Body of pancreas (tissue), 4 donors: Measurements from ENCODE around the gene ARHGEF17. TPM values are rescaled to one million over a fixed set of nuclear protein-coding genes. Genes with fewer than 3 reads are reported as not detected.

Source experiments
- ATAC-seq: fragments of 150-250 bp; one replicate; pipeline ENCODE4 v1.9.1; 2016
- DNase-seq, 4 donors: peaks; one replicate each; pipeline ENCODE4 v3.0.0-alpha.2; 2019
- H3K27ac ChIP-seq, 4 donors: fragments of 200-600 bp; sonication (generic); 1 replicate in 3 of 4; 2 replicates in 1 of 4; pipeline versions ENCODE4 v1.5.1 to v1.6.1; 2016 to 2019; ENCODE audit warnings: mild to moderate bottlenecking in 1 of 4, mixed read lengths in 1 of 4, moderate library complexity in 1 of 4
- H3K27me3 ChIP-seq, 2 donors: fragments of 200-600 bp; sonication (generic); one replicate each; pipeline ENCODE4 v1.6.0; 2016; ENCODE audit warnings: mild to moderate bottlenecking in 1 of 2
- H3K36me3 ChIP-seq, 2 donors: fragments of 200-600 bp; sonication (generic); replicated peaks in 1 of 2; 2 replicates each; pipeline ENCODE4 v1.5.1; 2016; ENCODE audit warnings: low read depth in 2 of 2; ENCODE audit not compliant: insufficient read depth in 1 of 2
- H3K4me1 ChIP-seq: fragments of 200-600 bp; sonication (generic); one replicate; pipeline ENCODE4 v1.6.0; 2016
- H3K4me3 ChIP-seq, 2 donors: fragments of 200-600 bp; sonication (generic); 1 replicate in 1 of 2; 2 replicates in 1 of 2; pipeline ENCODE4 v1.5.1; 2016 to 2019
- H3K9me3 ChIP-seq, 3 donors: fragments of 200-600 bp; sonication (generic); 1 replicate in 2 of 3; 2 replicates in 1 of 3; pipeline ENCODE4 v1.5.1; 2016
- POLR2A ChIP-seq, 3 donors: fragments of 450-650 bp; IDR thresholded peaks; one replicate each; pipeline ENCODE4 v1.6.1; 2016; ENCODE audit warnings: antibody characterized with exemption in 3 of 3, mild to moderate bottlenecking in 2 of 3
- WGBS, 2 donors: methylation state at CpG; one replicate each; pipeline ENCODE4 v1.1.5; 2017; 5-methylcytosine and 5-hydroxymethylcytosine counted together
- intact Hi-C: fragments of 100-400 bp; cut with DNase I; formaldehyde crosslinking; loops from one replicate; pipeline ENCODE4 v1.15.1; 2023
- total RNA-seq, 2 donors: library from RNA; depleted of rRNA; stranded (reverse); fragments of >200 nt; gene quantifications; one replicate each; pipeline ENCODE4 v1.1.0, GENCODE V29; 2016
- TF ChIP-seq, protein P1 (sequence below), 7 experiments: fragments of 450-650 bp in 4 of 7; fragments of 200-600 bp in 3 of 7; sonication (generic) in 3 of 7; IDR thresholded peaks; one replicate each; pipeline ENCODE4 v1.5.1; 2016 to 2019; ENCODE audit warnings: antibody characterized with exemption in 7 of 7

ARHGEF17 gene
- total RNA-seq, 2 donors from 2014 or later, result 19.2 to 28.0 TPM

DNA sequence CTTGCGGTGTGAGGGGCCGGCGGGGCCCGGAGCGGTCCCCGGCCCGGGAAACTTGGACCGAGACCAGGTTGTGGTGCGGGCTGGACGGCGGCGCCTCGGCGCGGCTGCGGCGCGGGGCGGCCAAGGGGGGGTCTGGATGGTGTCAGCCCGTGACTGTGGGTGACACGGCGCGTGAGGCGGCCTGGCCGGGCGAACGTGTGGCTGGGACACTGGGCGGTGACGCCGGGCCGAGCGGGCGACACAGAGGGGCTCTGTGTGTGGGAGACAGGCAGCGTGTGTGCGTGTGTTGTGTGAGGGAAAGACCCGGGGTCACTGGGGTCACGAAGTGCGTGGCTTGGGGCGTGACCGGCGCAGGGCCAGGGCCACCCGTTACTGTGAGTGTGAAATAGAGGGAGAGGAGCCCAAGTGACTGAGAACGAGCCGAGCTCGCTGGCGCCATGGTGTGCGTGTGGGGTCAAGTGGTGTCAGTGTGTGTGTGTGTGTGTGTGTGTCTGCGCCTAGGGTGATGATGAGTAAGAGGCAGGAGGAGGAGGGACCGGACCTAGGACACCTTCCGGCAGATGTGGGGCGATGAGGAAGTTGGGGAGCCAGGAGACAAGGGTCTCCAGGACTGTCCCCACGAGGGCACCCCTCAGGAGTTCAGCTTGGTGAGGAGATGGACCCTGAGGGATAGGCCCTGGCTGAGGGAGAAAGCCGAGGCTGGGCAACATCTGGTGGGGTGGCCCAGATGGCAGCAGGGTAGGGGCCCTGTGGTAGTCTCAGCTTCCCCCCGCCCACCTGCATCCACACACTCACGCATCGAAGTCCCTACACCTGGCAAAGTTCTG, 68.9 kb downstream of the ARHGEF17 start:
- WGBS, 2 donors, result 10 to 41% methylated on average over 10 to 56 of the region's 56 CpGs
- intact Hi-C loops, result no loop called here

DNA sequence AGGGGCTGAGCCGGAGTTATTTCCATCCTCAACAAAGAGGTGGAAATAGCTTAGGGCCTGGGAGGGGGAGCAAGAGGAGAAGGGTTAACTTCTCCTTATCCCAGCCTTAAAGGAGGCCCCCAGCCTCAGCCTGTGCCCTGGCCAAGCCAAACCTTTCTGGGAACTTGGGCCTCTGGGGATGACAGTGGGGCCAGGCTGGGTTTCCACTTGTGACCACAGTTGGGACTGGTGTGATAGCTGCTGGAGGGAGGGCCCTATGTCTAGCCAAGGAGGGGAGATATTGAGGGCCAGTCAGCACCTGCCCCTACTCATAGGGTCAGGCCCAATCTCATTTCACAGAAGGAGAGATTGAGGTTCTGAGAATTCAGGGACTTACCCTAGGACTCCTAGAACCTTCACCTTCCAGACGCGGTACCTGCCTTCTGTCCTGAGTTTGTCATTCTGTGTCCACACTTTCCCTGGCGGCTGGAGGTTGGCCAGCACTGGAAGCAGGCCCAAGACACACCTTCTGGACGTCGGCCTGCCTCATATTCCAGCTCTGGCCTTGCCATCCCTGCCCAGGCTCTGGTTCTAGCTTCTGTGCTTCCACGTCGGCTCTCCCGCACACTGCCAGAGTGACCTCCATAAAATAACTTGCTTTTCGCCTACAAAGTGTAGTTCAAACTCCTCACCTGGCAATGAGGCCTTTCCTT, 71.3 kb downstream of the ARHGEF17 start:
- Histone ChIP-seq H3K36me3 (no peaks in the 10 kb centered on the region), H3K27me3 (no peaks in the 10 kb centered on the region), H3K4me1 (peaks cover 23% of the 10 kb centered on the region), H3K9me3 (no peaks in the 10 kb centered on the region), H3K27ac (no peak overlapping the region), H3K4me3 (no peak overlapping the region)
- TF ChIP-seq, protein P1, sequence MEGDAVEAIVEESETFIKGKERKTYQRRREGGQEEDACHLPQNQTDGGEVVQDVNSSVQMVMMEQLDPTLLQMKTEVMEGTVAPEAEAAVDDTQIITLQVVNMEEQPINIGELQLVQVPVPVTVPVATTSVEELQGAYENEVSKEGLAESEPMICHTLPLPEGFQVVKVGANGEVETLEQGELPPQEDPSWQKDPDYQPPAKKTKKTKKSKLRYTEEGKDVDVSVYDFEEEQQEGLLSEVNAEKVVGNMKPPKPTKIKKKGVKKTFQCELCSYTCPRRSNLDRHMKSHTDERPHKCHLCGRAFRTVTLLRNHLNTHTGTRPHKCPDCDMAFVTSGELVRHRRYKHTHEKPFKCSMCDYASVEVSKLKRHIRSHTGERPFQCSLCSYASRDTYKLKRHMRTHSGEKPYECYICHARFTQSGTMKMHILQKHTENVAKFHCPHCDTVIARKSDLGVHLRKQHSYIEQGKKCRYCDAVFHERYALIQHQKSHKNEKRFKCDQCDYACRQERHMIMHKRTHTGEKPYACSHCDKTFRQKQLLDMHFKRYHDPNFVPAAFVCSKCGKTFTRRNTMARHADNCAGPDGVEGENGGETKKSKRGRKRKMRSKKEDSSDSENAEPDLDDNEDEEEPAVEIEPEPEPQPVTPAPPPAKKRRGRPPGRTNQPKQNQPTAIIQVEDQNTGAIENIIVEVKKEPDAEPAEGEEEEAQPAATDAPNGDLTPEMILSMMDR (IDR thresholded peaks at IDR 0.05), result peak in 2 of 7 experiments; percentile 12 to 13
- TF ChIP-seq POLR2A (IDR thresholded peaks at IDR 0.05), result no peak
- intact Hi-C loops, result no loop called here
- 24 to 28% methylated on average over 10 of the region's 10 CpGs for WGBS, 2 donors
- DNase-seq, result peak; percentile 87 to 93 (median 91)
- peak; percentile 51 for ATAC-seq

More for the DNA sequence above, 68.9 kb downstream of the ARHGEF17 start:
- Histone ChIP-seq H3K4me1 (peaks cover 23% of the 10 kb centered on the region), H3K27ac (peak overlapping the region; percentile 20 to 81 (median 66)), H3K4me3 (peak overlapping the region; percentile 35 to 38), H3K36me3 (no peaks in the 10 kb centered on the region), H3K9me3 (no peaks in the 10 kb centered on the region), H3K27me3 (no peaks in the 10 kb centered on the region)
- DNase-seq, result peak; percentile 31 to 64 (median 34)
- ATAC-seq, result peak; percentile 17
- TF ChIP-seq, protein P1 (IDR thresholded peaks at IDR 0.05), result no peak
- peak in 2 of 3 donors; percentile 16 to 62 for TF ChIP-seq POLR2A (IDR thresholded peaks at IDR 0.05)

DNA sequence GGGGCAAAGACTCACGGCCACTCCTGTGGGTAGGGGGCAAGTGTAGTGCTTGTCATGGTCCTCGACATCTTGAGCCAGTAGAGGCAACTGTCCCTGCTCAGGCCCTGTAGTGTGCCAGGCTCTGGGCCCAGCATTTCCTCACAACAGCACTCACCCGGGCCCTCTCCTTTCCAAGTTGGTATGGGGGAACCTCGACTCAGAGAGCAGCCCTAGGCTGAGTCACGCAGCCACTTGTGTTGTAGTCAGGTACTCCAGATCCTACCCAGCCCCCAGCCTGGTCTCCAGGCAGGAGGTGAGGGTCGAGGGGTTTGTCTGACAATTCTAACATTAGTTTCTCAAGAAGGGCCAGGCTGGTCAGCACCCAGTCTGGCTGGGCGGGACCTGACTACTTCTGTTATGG, 72.3 kb downstream of the ARHGEF17 start:
- TF ChIP-seq POLR2A (IDR thresholded peaks at IDR 0.05), result no peak
- TF ChIP-seq, protein P1 (IDR thresholded peaks at IDR 0.05), result no peak
- no peaks in the 10 kb centered on the region for H3K27me3 ChIP-seq
- intact Hi-C loops, result no loop called here
- no peaks in the 10 kb centered on the region for H3K9me3 ChIP-seq
- H3K4me1 ChIP-seq, result peaks cover 23% of the 10 kb centered on the region
- H3K4me3 ChIP-seq, result no peak overlapping the region
- no peaks in the 10 kb centered on the region for H3K36me3 ChIP-seq
- DNase-seq (no peak), ATAC-seq (no peak)
- 75 to 83% methylated on average over 2 to 7 of the region's 7 CpGs for WGBS, 2 donors
- H3K27ac ChIP-seq, result no peak overlapping the region

DNA sequence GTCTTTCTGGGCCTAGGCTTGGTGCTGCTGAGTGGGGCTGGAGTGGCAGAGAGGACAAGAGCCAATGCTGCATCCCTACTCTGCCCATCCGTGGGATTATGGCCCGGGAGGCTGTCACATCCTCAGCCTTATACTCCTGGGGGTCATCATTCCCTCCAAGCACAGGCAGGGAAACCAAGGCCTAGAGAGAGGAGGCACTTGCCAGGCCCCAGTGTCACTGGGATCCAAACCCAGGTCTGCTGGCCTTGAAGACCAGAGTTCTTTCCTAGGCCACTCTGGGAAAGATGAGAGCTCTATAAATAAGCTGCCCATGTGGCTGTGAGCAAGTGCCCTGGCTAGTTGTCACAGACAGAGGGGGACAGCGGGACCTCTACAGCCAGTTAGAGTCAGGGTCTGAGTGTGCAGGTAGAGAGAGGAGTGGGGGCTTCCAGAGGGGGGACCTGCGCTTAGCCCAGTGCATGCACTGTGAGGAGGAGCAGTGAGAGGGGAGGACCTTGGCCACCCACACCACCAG, 72.9 kb downstream of the ARHGEF17 start:
- TF ChIP-seq, protein P1 (IDR thresholded peaks at IDR 0.05), result no peak
- TF ChIP-seq POLR2A (IDR thresholded peaks at IDR 0.05), result no peak
- ATAC-seq (no peak), DNase-seq (no peak)
- Histone ChIP-seq H3K27me3 (no peaks in the 10 kb centered on the region), H3K36me3 (no peaks in the 10 kb centered on the region), H3K9me3 (no peaks in the 10 kb centered on the region), H3K27ac (peak overlapping the region in 1 of 4 donors; percentile 5), H3K4me1 (peaks cover 23% of the 10 kb centered on the region), H3K4me3 (no peak overlapping the region)
- 80 to 93% methylated on average over 3 to 4 of the region's 4 CpGs for WGBS, 2 donors
- intact Hi-C loops, result no loop called here
